ENCODE measurements around the gene ZNF473. TPM values are rescaled to one million over a fixed set of nuclear protein-coding genes. Genes with fewer than 3 reads are reported as not detected.

Gene ZNF473
- total RNA-seq, 4 donors from 2014 or later = 5.5 to 20.9 (median 11.4) TPM

GRCh38 chr19:49986354-49986753 lies 39.5 kb upstream of the ZNF473 start:
- Histone ChIP-seq H3K4me3 (no peak overlapping the region), H3K4me1 (no peaks in the 10 kb centered on the region), H3K9me3 (no peaks in the 10 kb centered on the region), H3K27me3 (no peaks in the 10 kb centered on the region), H3K27ac (no peak overlapping the region), H3K36me3 (peaks cover 0 to 98% of the 10 kb centered on the region in 2 donors)
- no peak for ATAC-seq
- TF ChIP-seq POLR2AphosphoS5 (IDR thresholded peaks at IDR 0.05) (no peak), CTCF (IDR thresholded peaks at IDR 0.05) (no peak), EP300 (IDR thresholded peaks at IDR 0.05) (no peak), POLR2A (IDR thresholded peaks at IDR 0.05) (no peak)
- WGBS, 2 donors (ENCODE audit: low coverage in 1 of 2) = 92 to 95% methylated on average over 9 to 10 of the region's 10 CpGs

DNA sequence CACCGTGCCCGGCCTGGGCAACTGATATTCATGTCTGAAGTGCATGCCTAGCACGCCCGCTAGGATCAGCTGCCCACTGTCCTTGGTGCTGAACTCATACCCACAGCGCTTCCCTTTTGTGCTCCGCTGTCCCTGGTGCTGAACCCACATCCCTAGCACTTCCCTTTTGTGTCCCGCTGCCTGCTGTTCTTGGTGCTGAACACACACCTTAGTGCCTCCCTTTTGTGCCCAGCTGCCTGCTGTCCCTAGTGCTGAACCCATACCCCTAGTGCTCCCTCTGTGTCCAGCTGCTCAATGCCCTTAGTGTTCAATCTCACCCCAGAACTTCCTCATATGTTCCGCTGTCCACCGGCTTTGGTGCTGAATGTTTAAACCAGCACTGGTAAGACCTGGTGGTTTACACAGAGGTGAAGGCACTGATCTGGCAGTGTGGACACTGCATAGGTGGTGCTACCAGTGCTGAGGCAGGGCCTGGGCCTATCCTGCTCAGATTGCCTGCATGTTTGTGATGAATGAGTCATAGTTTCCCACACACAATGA lies 38.6 kb upstream of the ZNF473 start:
- Histone ChIP-seq H3K27ac (no peak overlapping the region), H3K27me3 (no peaks in the 10 kb centered on the region), H3K4me1 (no peaks in the 10 kb centered on the region), H3K4me3 (no peak overlapping the region), H3K36me3 (peaks cover 0 to 98% of the 10 kb centered on the region in 2 donors), H3K9me3 (no peaks in the 10 kb centered on the region)
- 10 to 12% methylated on average over 3 to 9 of the region's 9 CpGs for WGBS, 2 donors (ENCODE audit: low coverage in 1 of 2)
- peak; percentile 77 for ATAC-seq
- TF ChIP-seq CTCF (IDR thresholded peaks at IDR 0.05) (peak in 2 of 4 experiments; percentile 27 to 37), POLR2A (IDR thresholded peaks at IDR 0.05) (no peak), POLR2AphosphoS5 (IDR thresholded peaks at IDR 0.05) (no peak)

- peaks cover 0 to 98% of the 10 kb centered on the region in 2 donors for H3K36me3 ChIP-seq
- no peak overlapping the region for H3K27ac ChIP-seq
- H3K27me3 ChIP-seq = no peaks in the 10 kb centered on the region
- no peak for TF ChIP-seq POLR2A (IDR thresholded peaks at IDR 0.05)
- TF ChIP-seq POLR2AphosphoS5 (IDR thresholded peaks at IDR 0.05) = no peak
- no peak for TF ChIP-seq EP300 (IDR thresholded peaks at IDR 0.05)
- TF ChIP-seq CTCF (IDR thresholded peaks at IDR 0.05) = no peak
- no peak for ATAC-seq
- no peaks in the 10 kb centered on the region for H3K4me1 ChIP-seq
- WGBS, 2 donors (ENCODE audit: low coverage in 1 of 2) = no CpG with 5 or more reads among the region's 5 CpGs
- H3K9me3 ChIP-seq = no peaks in the 10 kb centered on the region
- H3K4me3 ChIP-seq = no peak overlapping the region
Measured at GRCh38 chr19:49988007-49988406, 37.8 kb upstream of the ZNF473 start.

DNA sequence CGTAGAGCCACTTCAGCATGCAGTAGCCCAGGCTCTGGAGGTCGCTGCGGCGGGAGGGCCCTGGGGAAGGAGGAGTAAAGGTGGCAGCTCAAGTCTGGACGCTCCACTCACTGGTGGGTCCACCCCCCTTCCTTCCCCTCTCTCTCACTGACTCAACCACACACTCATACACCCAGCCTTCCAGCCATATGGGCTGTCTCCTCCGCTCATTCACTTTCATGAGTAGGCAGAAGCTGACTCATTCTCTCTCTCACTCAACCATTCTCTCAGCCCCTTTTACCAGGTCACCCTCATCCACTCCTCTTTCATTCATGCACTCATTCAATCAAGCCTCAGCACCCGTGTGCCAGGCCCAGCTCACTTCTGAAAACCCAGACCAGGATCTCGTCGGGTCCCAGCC lies 37.4 kb upstream of the ZNF473 start:
- Histone ChIP-seq H3K4me3 (no peak overlapping the region), H3K27ac (no peak overlapping the region), H3K36me3 (peaks cover 0 to 98% of the 10 kb centered on the region in 2 donors), H3K4me1 (no peaks in the 10 kb centered on the region), H3K9me3 (no peaks in the 10 kb centered on the region), H3K27me3 (no peaks in the 10 kb centered on the region)
- TF ChIP-seq CTCF (IDR thresholded peaks at IDR 0.05) (no peak), POLR2AphosphoS5 (IDR thresholded peaks at IDR 0.05) (no peak), EP300 (IDR thresholded peaks at IDR 0.05) (no peak), POLR2A (IDR thresholded peaks at IDR 0.05) (no peak)
- no peak for ATAC-seq
- WGBS, 2 donors (ENCODE audit: low coverage in 1 of 2) = 87 to 90% methylated on average over 2 to 4 of the region's 9 CpGs

DNA sequence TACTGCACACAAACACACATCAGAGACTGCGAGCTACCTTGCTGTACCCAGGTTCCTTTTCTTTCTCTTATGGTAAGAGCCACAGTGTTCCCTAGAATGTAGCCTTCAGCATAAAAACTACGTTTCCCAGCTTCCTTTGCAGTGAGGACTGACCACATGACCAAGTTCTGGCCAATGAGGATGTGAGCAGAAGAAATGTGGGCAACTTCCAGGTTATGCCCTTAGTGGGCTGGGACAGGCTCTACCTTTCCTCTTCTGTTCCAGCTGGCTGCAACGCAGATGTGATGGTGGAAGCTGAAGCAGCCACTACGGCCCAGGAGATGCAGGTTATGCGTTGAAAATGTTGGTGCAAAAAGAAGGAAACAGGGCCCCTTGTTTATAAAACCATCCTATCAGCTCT lies 28.1 kb upstream of the ZNF473 start:
- WGBS, 2 donors (ENCODE audit: low coverage in 1 of 2) = 43 to 77% methylated on average over 1 to 4 of the region's 5 CpGs
- Histone ChIP-seq H3K4me1 (peaks cover 0 to 19% (median 3%) of the 10 kb centered on the region in 3 donors), H3K9me3 (no peaks in the 10 kb centered on the region), H3K27ac (no peak overlapping the region), H3K4me3 (no peak overlapping the region), H3K27me3 (no peaks in the 10 kb centered on the region), H3K36me3 (peaks cover 0 to 100% of the 10 kb centered on the region in 2 donors)
- no peak for ATAC-seq
- no peak for TF ChIP-seq POLR2AphosphoS5 (IDR thresholded peaks at IDR 0.05)
- no peak for TF ChIP-seq EP300 (IDR thresholded peaks at IDR 0.05)
- TF ChIP-seq POLR2A (IDR thresholded peaks at IDR 0.05) = no peak
- TF ChIP-seq CTCF (IDR thresholded peaks at IDR 0.05) = no peak
